GM12878 (cell line): ENCODE data around the gene RAD51B. TPM values are rescaled to one million over a fixed set of nuclear protein-coding genes. Genes with fewer than 3 reads are reported as not detected.

Source experiments
- ATAC-seq: fragments of 200-7000 bp; cut with Tn5 transposase; 3 replicates; pipeline ENCODE4 v1.9.1; 2020; ENCODE audit warnings: mild to moderate bottlenecking, moderate library complexity
- BruUV-seq: library from RNA; stranded (reverse); fragments of 400-500 nt; replicated peaks from 2 replicates; lab custom pipeline; 2021; lab: Mats Ljungman, UMichigan
- CTCF ChIA-PET: fragments of 300-600 bp; sonication (Branson Sonifier 250); formaldehyde crosslinking; extraction: SDS; loops from one replicate; lab custom pipeline; 2021; ENCODE audit warnings: inconsistent platforms; lab: Yijun Ruan, JAX
- POLR2A ChIA-PET: fragments of 350-600 bp; formaldehyde crosslinking; extraction: SDS; loops from one replicate; lab custom pipeline; 2021; ENCODE audit warnings: inconsistent platforms; lab: Charles Lee
- RAD21 ChIA-PET: fragments of 300-600 bp; sonication (Branson Sonifier 250); formaldehyde crosslinking; loops from one replicate; lab custom pipeline; 2023; ENCODE audit warnings: antibody characterized with exemption; ENCODE audit not compliant: unreplicated experiment; lab: Charles Lee
- SMC1A ChIA-PET: fragments of 300-600 bp; sonication (Branson Sonifier 250); formaldehyde crosslinking; loops from one replicate; lab custom pipeline; 2023; ENCODE audit not compliant: unreplicated experiment, uncharacterized antibody; lab: Charles Lee
- DNase-seq: peaks from one replicate; pipeline ENCODE4 v3.0.0-alpha.2; 2011; ENCODE audit warnings: low read depth, low spot score
- FAIRE-seq: peaks from 3 replicates; lab custom pipeline; 2011; peaks lifted over from hg19 to GRCh38; lab: Jason Lieb, UNC
- H2AFZ ChIP-seq: 2 replicates; pipeline ENCODE4 v1.6.0; 2011; ENCODE audit warnings: low read depth, low read length, control low read depth; ENCODE audit not compliant: control insufficient read depth
- H3K27ac ChIP-seq: 2 replicates; pipeline ENCODE4 v1.5.1; 2011; ENCODE audit warnings: control low read depth; ENCODE audit not compliant: control insufficient read depth, insufficient read depth
- H3K27me3 ChIP-seq, 2 experiments: replicated peaks in 1 of 2; 2 replicates each; pipeline versions ENCODE4 v1.6.0 to v1.6.1; 2011; ENCODE audit warnings: low read length in 1 of 2; ENCODE audit not compliant: control insufficient read depth in 2 of 2, insufficient read depth in 2 of 2
- H3K36me3 ChIP-seq, 2 experiments: 2 replicates each; pipeline ENCODE4 v1.5.1; 2011; ENCODE audit warnings: low read length in 1 of 2; ENCODE audit not compliant: control insufficient read depth in 2 of 2, insufficient read depth in 2 of 2
- H3K4me1 ChIP-seq: 2 replicates; pipeline ENCODE4 v1.6.1; 2011; ENCODE audit warnings: mild to moderate bottlenecking, low read length, moderate library complexity, mixed read lengths; ENCODE audit not compliant: control insufficient read depth, insufficient read depth
- H3K4me2 ChIP-seq: 2 replicates; pipeline ENCODE4 v1.6.0; 2011; ENCODE audit warnings: control low read depth; ENCODE audit not compliant: control insufficient read depth, insufficient read depth
- H3K4me3 ChIP-seq: fragments of 200-600 bp; sonication (generic); 2 replicates; pipeline ENCODE4 v1.5.1; 2016
- H3K79me2 ChIP-seq: 2 replicates; pipeline ENCODE4 v1.6.0; 2011; ENCODE audit warnings: low read length; ENCODE audit not compliant: control insufficient read depth, insufficient read depth
- H3K9ac ChIP-seq: 2 replicates; pipeline ENCODE4 v1.8.0; 2011; ENCODE audit warnings: low read length, control low read depth, mixed read lengths; ENCODE audit not compliant: control insufficient read depth, insufficient read depth
- H3K9me3 ChIP-seq: replicated peaks from 3 replicates; pipeline ENCODE4 v1.5.1; 2011; ENCODE audit warnings: mild to moderate bottlenecking, low read length; ENCODE audit not compliant: control insufficient read depth, insufficient read depth
- H4K20me1 ChIP-seq: 2 replicates; pipeline ENCODE4 v1.6.0; 2011; ENCODE audit not compliant: control insufficient read depth, insufficient read depth
- ASH2L ChIP-seq: fragments of 300-600, 200-600 bp; sonication (generic); IDR thresholded peaks from 2 replicates; pipeline ENCODE4 v1.6.1; 2017; ENCODE audit warnings: low read depth, mild to moderate bottlenecking, borderline replicate concordance
- HDAC6 ChIP-seq: fragments of 200-600 bp; sonication (generic); IDR thresholded peaks from one replicate; pipeline ENCODE4 v1.8.0; 2017; ENCODE audit warnings: antibody characterized with exemption; ENCODE audit not compliant: unreplicated experiment
- MLLT1 ChIP-seq: fragments of 450-650 bp; IDR thresholded peaks from 2 replicates; pipeline ENCODE4 v1.6.1; 2016; ENCODE audit warnings: mild to moderate bottlenecking
- PAX8 ChIP-seq: fragments of 450-650 bp; IDR thresholded peaks from 2 replicates; pipeline ENCODE4 v1.6.1; 2017; ENCODE audit warnings: mild to moderate bottlenecking, moderate library complexity
- RFX5 ChIP-seq: IDR thresholded peaks from 2 replicates; pipeline ENCODE4 v1.6.1; 2011; ENCODE audit warnings: low read depth, low read length, improper control_type of control experiment
- WGBS: methylation state at CpG from one replicate; pipeline ENCODE4 v1.1.6; 2016; ENCODE audit warnings: low lambda C conversion rate; ENCODE audit not compliant: insufficient replicate concordance, insufficient coverage; ENCODE audit errors: missing lambda C conversion rate; 5-methylcytosine and 5-hydroxymethylcytosine counted together
- in situ Hi-C: fragments of 300-500 bp; cut with MboI; formaldehyde crosslinking; loops from 9 replicates; pipeline ENCODE4 v1.14.3; 2018; ENCODE audit warnings: mixed read lengths
- intact Hi-C: fragments of 100-400 bp; cut with micrococcal nuclease; formaldehyde crosslinking; loops from one replicate; pipeline ENCODE4 v1.14.2; 2022; ENCODE audit not compliant: unreplicated experiment
- polyA plus RNA-seq, 11 experiments: library from polyadenylated mRNA; depleted of rRNA in 4 of 11; unstranded in 6 of 11; stranded (reverse) in 5 of 11; fragments of >200 nt; fragmentation: Nextera tagmentation in 4 of 11; fragmentation: Illumina TruSeq in 1 of 11; extraction: Ambion mirVana in 4 of 11; extraction: Trizol in 1 of 11; gene quantifications; 1 replicate in 1 of 11; 2 replicates in 10 of 11; pipeline versions ENCODE4 v1.2.1 to v1.2.3, GENCODE V29; 2011 to 2016; ENCODE audit warnings: inconsistent platforms in 2 of 11, missing spikeins in 2 of 11, low read depth in 1 of 11
- total RNA-seq, 4 experiments: library from RNA; depleted of rRNA in 3 of 4; stranded (reverse); fragments of >200 nt in 3 of 4; fragmentation: Illumina TruSeq in 1 of 4; extraction: Trizol in 1 of 4; gene quantifications; 2 replicates each; pipeline versions ENCODE4 v1.2.1 to v1.2.3, GENCODE V29; 2013 to 2021

The RAD51B gene
- total and polyA plus RNA-seq, 10 of the 15 experiments (the other 5 are each of a cell fraction or from before 2014, with no cell fraction given), result 9.8 to 26.8 (median 21.3) TPM

DNA sequence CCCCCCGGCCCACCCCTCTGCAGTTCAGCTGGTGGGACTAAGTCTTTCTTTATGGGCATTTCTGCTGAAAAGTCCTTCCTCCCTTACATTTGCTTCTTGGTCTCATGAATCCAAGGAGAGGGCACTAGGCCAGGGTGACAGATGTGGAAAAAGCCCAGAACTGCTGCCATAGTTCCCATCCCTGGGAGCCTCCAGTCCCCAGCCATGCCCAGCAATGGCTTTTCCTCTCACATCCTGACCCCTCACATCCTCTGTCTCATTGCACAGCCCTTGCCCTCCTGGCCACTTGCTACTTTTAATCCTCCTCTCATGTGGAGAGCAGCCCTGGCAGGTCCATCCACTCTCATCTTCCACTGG is 850.8 kb downstream of the RAD51B start (continued):
- TF ChIP-seq MLLT1 (no peak), RFX5 (no peak)
- TF ChIP-seq, all 136 proteins: peak for 0

DNA sequence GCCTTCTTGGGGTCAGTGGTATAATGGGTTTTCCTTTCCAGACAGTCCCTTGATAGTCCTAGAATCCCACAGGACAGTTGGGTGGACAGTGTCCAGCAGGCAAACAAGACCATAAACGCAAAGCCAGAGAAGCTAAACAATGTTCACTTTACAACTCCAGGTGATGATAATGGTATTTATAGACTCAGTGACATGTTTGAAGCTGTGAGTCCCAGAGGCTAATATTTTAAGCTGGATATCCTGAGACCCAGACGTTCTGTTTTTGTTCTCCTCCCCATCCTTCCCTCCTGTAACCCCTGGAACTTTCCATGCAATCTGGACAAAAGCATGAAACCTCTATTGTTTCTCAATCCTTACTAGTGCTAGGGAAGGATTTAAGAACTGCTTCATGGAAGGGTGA is 852.3 kb downstream of the RAD51B start:
- SMC1A ChIA-PET, result interaction anchor here (0.8 to 1.4 kb wide), 3 partner anchors 16 to 77 kb away, joined by 3 read pairs; no protein-coding TSS in a partner anchor
- H3K27me3 ChIP-seq, result no peaks in the 10 kb centered on the region
- no peak for DNase-seq
- CTCF ChIA-PET, result interaction anchor here (1.4 kb wide), 1 partner anchor 8 kb away, joined by 3 read pairs; no protein-coding TSS in a partner anchor
- no peak overlapping the region for H3K27ac ChIP-seq
- in situ Hi-C loops, result no loop called here
- no peak overlapping the region for H3K9ac ChIP-seq
- WGBS, result 71% methylated on average over 2 of the region's 2 CpGs
- H3K4me2 ChIP-seq, result no peak overlapping the region
- RAD21 ChIA-PET, result interaction anchor here (1.1 to 1.2 kb wide), 2 partner anchors 14 kb away, joined by 3 to 4 read pairs; no protein-coding TSS in a partner anchor
- ATAC-seq, result no peak
- intact Hi-C loops, result no loop called here
- no peaks in the 10 kb centered on the region for H3K36me3 ChIP-seq
- no peaks in the 10 kb centered on the region for H4K20me1 ChIP-seq
- H3K79me2 ChIP-seq, result no peaks in the 10 kb centered on the region
- BruUV-seq, result no TSS peak
- H3K9me3 ChIP-seq, result no peaks in the 10 kb centered on the region
- no peak overlapping the region for H3K4me3 ChIP-seq
- POLR2A ChIA-PET, result interaction anchor here (0.7 to 1.1 kb wide), 3 partner anchors 9 to 397 kb away, joined by 4 to 7 read pairs (median 5); no protein-coding TSS in a partner anchor
- H2AFZ ChIP-seq, result no peak overlapping the region
- peaks cover 6% of the 10 kb centered on the region for H3K4me1 ChIP-seq
- TF ChIP-seq ASH2L (no peak), HDAC6 (no peak), PAX8 (no peak)
- FAIRE-seq, result peak; percentile 31
